ENCODE measurements around the gene ZBTB17.
"Not testable (repeated sequence)": the region's sequence is repeated elsewhere in the genome, so short reads cannot be mapped to it uniquely, and the experiment has no call there.

ZBTB17 gene

DNA sequence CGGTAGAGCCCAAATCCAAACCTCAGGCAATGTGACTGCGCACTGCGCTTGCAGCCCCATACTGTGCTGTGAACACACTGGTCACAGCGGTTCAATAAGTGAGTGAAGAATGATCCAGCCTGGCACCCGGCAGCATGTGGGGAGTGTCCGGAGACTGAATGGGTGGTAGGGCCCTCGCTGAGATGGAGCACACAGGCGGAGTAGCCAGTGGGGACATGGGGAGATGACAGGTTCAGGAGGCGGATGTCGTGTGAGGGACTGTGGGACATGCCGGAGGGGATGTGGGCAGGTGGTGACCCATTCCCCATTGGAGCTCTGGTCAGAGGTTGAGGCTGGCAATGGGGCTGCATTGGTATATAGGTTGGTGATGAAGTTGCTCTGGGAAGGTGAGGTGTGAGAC lies 33.8 kb upstream of the ZBTB17 start:
- H3K27ac ChIP-seq: no peak overlapping the region
- TF ChIP-seq, protein P1, sequence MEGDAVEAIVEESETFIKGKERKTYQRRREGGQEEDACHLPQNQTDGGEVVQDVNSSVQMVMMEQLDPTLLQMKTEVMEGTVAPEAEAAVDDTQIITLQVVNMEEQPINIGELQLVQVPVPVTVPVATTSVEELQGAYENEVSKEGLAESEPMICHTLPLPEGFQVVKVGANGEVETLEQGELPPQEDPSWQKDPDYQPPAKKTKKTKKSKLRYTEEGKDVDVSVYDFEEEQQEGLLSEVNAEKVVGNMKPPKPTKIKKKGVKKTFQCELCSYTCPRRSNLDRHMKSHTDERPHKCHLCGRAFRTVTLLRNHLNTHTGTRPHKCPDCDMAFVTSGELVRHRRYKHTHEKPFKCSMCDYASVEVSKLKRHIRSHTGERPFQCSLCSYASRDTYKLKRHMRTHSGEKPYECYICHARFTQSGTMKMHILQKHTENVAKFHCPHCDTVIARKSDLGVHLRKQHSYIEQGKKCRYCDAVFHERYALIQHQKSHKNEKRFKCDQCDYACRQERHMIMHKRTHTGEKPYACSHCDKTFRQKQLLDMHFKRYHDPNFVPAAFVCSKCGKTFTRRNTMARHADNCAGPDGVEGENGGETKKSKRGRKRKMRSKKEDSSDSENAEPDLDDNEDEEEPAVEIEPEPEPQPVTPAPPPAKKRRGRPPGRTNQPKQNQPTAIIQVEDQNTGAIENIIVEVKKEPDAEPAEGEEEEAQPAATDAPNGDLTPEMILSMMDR (IDR thresholded peaks at IDR 0.05): no peak
- TF ChIP-seq ZFX (IDR thresholded peaks at IDR 0.05; ENCODE audit: borderline replicate concordance): no peak

DNA sequence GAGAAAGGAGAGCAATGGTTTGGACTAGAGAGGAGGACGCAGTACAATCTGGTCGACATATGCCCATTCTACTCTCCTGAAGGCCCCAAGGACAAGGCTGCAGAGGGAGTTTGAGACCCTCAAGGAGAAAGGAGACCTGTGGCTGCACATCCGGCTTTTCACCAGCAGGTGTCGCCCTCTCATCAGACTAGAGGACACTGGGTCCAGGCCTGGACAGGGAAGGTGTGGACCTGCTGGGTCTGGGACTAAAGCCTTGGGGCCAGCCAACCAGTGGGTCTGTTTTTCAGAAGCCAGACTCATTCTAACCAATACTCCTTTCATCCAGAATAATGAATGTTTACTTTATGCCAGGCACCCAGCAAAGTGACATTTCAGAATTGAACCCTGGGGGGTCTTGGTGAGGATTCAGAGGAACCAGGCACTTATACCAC lies 33.1 kb upstream of the ZBTB17 start:
- TF ChIP-seq, protein P1 (IDR thresholded peaks at IDR 0.05): peak; percentile 95
- no peak for TF ChIP-seq ZFX (IDR thresholded peaks at IDR 0.05; ENCODE audit: borderline replicate concordance)
- no peak overlapping the region for H3K27ac ChIP-seq

DNA sequence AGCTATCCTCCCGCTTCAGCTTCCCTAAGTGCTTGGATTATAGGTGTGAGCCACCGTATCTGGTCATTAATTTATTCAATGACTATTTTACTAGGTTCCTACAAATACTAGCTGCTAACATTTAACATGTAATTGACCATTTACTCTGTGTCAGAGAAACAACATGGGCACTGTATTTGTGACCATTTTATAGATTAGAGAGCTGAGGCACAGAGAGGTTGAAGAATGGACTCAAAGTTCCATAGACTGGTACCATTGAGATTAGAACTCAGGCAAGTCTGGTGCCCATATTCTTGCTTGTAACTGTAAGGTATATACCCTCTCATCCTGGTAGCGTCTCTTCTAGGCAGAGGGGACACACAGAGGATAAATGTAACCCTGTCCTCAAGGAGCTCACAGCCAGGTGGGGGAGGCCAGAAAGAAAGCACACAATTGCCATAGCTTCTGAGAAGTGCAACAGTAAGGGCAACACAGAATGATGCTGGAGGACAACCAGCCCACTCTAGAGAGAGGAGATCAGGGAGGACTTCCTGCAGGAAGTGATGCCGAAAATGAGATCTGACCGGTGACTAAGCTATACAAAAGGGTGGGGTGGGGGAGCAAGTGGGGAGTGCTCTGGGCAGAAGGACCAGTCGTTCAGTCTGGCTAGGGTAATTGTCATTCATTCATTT lies 31.9 kb upstream of the ZBTB17 start:
- TF ChIP-seq ZFX (IDR thresholded peaks at IDR 0.05; ENCODE audit: borderline replicate concordance): no peak
- TF ChIP-seq, protein P1 (IDR thresholded peaks at IDR 0.05): no peak
- H3K27ac ChIP-seq: no peak overlapping the region

DNA sequence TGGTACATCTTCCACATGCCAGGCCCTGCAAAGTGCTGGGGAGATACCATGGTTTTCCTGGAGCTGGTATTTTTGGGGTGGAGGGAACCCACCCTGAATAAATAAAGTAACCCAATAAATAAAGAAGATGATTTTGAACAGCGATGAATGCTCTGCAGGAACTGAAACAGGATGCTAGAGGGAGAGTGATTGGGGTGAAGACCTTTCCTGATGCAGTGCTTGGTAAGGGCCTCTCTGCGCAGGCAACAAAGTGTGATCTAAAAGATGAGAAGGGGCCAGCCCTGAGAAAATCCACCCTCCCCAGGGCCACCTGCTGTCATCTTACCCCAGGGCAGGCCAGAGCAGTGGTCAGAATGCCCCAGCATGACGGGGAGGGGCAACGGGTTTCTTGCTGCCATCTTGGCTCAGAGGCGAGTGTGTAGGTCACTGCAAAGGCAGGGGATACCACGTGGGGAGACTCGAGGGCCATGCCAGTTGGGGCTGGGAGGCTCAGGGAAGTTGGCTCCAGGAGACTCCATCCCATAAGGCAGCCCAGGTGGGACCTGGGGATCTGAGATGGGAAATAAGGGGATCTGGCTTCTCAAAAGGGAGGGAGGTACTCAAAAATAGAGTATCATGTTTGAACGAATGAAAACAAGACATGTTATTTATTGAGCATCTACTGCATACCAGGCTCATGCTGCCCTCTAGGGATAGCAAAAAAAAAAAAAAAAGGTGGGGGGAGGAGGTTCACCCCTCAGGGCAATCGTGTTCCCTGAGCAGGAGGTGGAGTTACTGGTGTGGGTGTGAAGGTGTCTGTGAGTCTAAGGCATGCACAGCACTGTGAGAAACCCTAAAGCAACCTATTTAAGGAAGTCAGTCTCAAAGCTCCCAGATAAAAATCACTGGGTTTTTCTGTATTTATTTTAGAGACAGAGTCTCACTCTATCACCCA lies 30.9 kb upstream of the ZBTB17 start:
- no peak overlapping the region for H3K27ac ChIP-seq
- TF ChIP-seq, protein P1 (IDR thresholded peaks at IDR 0.05): peak; percentile 14; the same call in 1 of the 2 replicates
- no peak for TF ChIP-seq ZFX (IDR thresholded peaks at IDR 0.05; ENCODE audit: borderline replicate concordance)

DNA sequence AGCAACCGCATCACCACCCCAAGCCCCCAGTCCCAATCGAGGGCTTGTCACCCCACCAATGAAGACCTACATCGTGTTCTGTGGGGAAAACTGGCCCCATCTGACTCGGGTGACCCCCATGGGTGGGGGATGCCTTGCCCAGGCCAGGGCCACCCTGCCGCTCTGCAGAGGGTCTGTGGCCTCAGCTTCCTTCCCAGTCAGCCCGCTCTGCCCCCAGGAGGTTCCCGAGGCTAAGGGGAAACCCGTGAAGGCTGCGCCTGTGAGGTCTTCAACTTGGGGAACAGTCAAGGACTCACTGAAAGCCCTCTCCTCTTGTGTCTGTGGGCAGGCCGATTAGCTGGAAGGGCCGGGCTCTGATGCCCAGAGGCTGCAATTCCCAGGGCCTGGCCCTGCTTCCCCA lies 30.1 kb upstream of the ZBTB17 start:
- TF ChIP-seq, protein P1 (IDR thresholded peaks at IDR 0.05): no peak
- TF ChIP-seq ZFX (IDR thresholded peaks at IDR 0.05; ENCODE audit: borderline replicate concordance): no peak
- H3K27ac ChIP-seq: no peak overlapping the region

DNA sequence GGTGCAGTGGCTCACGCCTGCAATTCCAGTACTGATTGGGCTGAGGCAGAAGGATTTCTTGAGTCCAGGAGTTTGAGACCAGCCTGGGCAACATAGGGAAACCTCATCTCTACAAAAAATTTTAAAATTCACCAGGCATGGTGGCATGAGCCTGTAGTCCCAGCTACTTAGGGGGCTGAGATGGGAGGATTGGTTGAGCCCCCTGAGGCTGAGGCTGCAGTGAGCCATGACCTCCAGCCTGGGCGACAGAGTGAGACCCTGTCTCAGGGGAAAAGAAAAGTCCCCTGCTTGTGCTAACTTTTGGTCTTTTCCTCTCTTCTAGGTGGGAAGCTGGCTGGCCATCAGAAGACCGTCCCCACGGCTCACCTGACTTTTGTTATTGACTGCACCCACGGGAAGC lies 29.7 kb upstream of the ZBTB17 start:
- TF ChIP-seq, protein P1 (IDR thresholded peaks at IDR 0.05): no peak
- no peak for TF ChIP-seq ZFX (IDR thresholded peaks at IDR 0.05; ENCODE audit: borderline replicate concordance)
- no peak overlapping the region for H3K27ac ChIP-seq

DNA sequence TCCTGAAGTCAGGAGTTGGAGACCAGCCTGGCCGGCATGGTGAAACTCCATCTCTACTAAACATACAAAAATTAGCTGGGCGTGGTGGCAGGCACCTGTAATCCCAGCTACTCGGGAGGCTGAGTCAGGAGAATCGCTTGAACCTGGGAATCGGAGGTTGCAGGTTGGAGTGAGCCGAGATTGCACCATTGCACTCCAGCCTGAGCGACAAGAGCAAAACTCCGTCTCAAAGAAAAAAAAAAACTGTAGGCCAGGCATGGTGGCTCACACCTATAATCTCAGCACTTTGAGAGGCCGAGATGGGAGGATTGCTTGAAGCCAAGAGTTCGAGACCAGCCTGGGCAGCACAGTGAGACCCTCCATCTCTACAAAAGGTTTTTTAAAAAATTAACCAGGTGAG lies 25.4 kb upstream of the ZBTB17 start:
- not testable (repeated sequence) for H3K27ac ChIP-seq
